Progenitor cell of endocrine pancreas (in vitro differentiated cells): ENCODE data around the gene EML5. TPM values are rescaled to one million over a fixed set of nuclear protein-coding genes. Genes with fewer than 3 reads are reported as not detected.
A peak's percentile ranks its signal among the peaks of the same experiment; 100 is the strongest.

Experiments
- DNase-seq: peaks from one replicate; pipeline ENCODE4 v3.0.0; 2021; ENCODE audit warnings: low spot score; ENCODE audit not compliant: unreplicated experiment
- H3K27ac Mint-ChIP-seq: 2 replicates; pipeline ENCODE4 v1.8.0; 2021; ENCODE audit warnings: mild to moderate bottlenecking, moderate library complexity, mixed read lengths
- H3K27me3 Mint-ChIP-seq: 2 replicates; pipeline ENCODE4 v1.8.0; 2021; ENCODE audit warnings: mixed read lengths
- H3K36me3 Mint-ChIP-seq: 2 replicates; pipeline ENCODE4 v1.8.0; 2022; ENCODE audit warnings: mixed read lengths; ENCODE audit not compliant: insufficient read depth
- H3K4me1 Mint-ChIP-seq: 2 replicates; pipeline ENCODE4 v1.8.0; 2021; ENCODE audit warnings: low read depth, mixed read lengths
- H3K4me3 Mint-ChIP-seq: 2 replicates; pipeline ENCODE4 v1.8.0; 2021; ENCODE audit warnings: low read depth, mild to moderate bottlenecking, moderate library complexity, mixed read lengths
- H3K9me3 Mint-ChIP-seq: 2 replicates; pipeline ENCODE4 v1.8.0; 2021; ENCODE audit warnings: low read depth, mixed read lengths
- CTCF ChIP-seq: fragments of 200-600 bp; sonication (generic); IDR thresholded peaks from one replicate; pipeline ENCODE4 v1.5.0; 2021; ENCODE audit warnings: antibody characterized with exemption, mild to moderate bottlenecking; ENCODE audit not compliant: unreplicated experiment
- total RNA-seq: library from RNA; stranded (reverse); gene quantifications from 2 replicates; pipeline ENCODE4 v1.2.1, GENCODE V29; 2021

The EML5 gene
- total RNA-seq, 1 donor from 2014 or later, result 6.0 TPM

- no peak overlapping the region for H3K4me3 Mint-ChIP-seq
- peaks cover 8% of the 10 kb centered on the region for H3K36me3 Mint-ChIP-seq
- TF ChIP-seq CTCF, result no peak
- no peak for DNase-seq
- peaks cover 14% of the 10 kb centered on the region for H3K9me3 Mint-ChIP-seq
- peaks cover 4% of the 10 kb centered on the region for H3K4me1 Mint-ChIP-seq
- H3K27ac Mint-ChIP-seq, result no peak overlapping the region
- no peaks in the 10 kb centered on the region for H3K27me3 Mint-ChIP-seq
These were observed 124.2 kb downstream of the EML5 start for GRCh38 chr14:88668448-88669116.

GRCh38 chr14:88667555-88668273 is 125.0 kb downstream of the EML5 start:
- Mint-ChIP-seq H3K36me3 (peaks cover 6% of the 10 kb centered on the region), H3K9me3 (peaks cover 14% of the 10 kb centered on the region), H3K27ac (no peak overlapping the region), H3K4me1 (peaks cover 4% of the 10 kb centered on the region), H3K4me3 (no peak overlapping the region), H3K27me3 (no peaks in the 10 kb centered on the region)
- TF ChIP-seq CTCF, result peak; percentile 88
- peak; percentile 26 for DNase-seq

- Mint-ChIP-seq H3K27me3 (no peaks in the 10 kb centered on the region), H3K4me3 (no peak overlapping the region), H3K9me3 (peaks cover 9% of the 10 kb centered on the region), H3K27ac (no peak overlapping the region), H3K4me1 (no peaks in the 10 kb centered on the region), H3K36me3 (peaks cover 10% of the 10 kb centered on the region)
- DNase-seq, result no peak
- no peak for TF ChIP-seq CTCF
These were observed 132.7 kb downstream of the EML5 start for GRCh38 chr14:88660056-88660455.

GRCh38 chr14:88639221-88639620 is 153.5 kb downstream of the EML5 start:
- no peaks in the 10 kb centered on the region for H3K27me3 Mint-ChIP-seq
- no peak for DNase-seq
- TF ChIP-seq CTCF, result no peak
- no peaks in the 10 kb centered on the region for H3K4me1 Mint-ChIP-seq
- H3K36me3 Mint-ChIP-seq, result peaks cover 18% of the 10 kb centered on the region
- peaks cover 21% of the 10 kb centered on the region for H3K9me3 Mint-ChIP-seq
- H3K4me3 Mint-ChIP-seq, result no peak overlapping the region
- H3K27ac Mint-ChIP-seq, result no peak overlapping the region

- Mint-ChIP-seq H3K27ac (no peak overlapping the region), H3K27me3 (no peaks in the 10 kb centered on the region), H3K4me3 (no peak overlapping the region), H3K36me3 (peaks cover 5% of the 10 kb centered on the region), H3K4me1 (no peaks in the 10 kb centered on the region), H3K9me3 (no peaks in the 10 kb centered on the region)
- no peak for DNase-seq
- no peak for TF ChIP-seq CTCF
These were observed 160.2 kb downstream of the EML5 start for GRCh38 chr14:88632512-88632911.
